Measurements from ENCODE around the gene ZNF485.

DNA sequence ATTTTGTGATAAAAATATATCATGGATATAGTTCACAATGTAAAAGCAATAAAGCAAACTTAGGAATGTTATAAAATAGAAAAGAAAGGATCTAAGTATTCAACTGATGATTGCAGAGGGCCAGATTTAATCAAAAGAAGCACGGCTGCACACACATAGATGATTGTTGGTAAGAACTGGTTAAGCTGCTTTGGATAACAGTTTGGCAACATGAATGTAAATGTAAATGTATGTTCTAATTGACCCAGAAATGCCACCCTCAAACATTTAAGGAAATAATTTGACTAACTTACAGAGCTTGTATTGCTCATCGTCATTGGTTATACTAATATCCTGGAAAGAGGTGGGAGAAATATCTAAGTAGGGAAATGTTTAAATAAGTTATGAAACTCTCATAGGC, 13.1 kb downstream of the ZNF485 start:
- no peak for TF ChIP-seq CTCF (IDR thresholded peaks at IDR 0.05; ENCODE audit: insufficient read depth, low read length)
- TF ChIP-seq POLR2AphosphoS5 (IDR thresholded peaks at IDR 0.05; ENCODE audit: low read depth): no peak
- no peak for TF ChIP-seq GABPA (IDR thresholded peaks at IDR 0.05; ENCODE audit: low read depth)

All from HL-60 (cell line).